GM12878 (cell line): ENCODE measurements around the gene MAPK1. TPM values are rescaled to one million over a fixed set of nuclear protein-coding genes. Genes with fewer than 3 reads are reported as not detected.

Source experiments
- ATAC-seq: fragments of 200-7000 bp; cut with Tn5 transposase; 3 replicates; pipeline ENCODE4 v1.9.1; 2020; ENCODE audit warnings: mild to moderate bottlenecking, moderate library complexity
- BruUV-seq: library from RNA; stranded (reverse); fragments of 400-500 nt; replicated peaks from 2 replicates; lab custom pipeline; 2021; lab: Mats Ljungman, UMichigan
- CTCF ChIA-PET: fragments of 300-600 bp; sonication (Branson Sonifier 250); formaldehyde crosslinking; extraction: SDS; loops from one replicate; lab custom pipeline; 2021; ENCODE audit warnings: inconsistent platforms; lab: Yijun Ruan, JAX
- POLR2A ChIA-PET: fragments of 350-600 bp; formaldehyde crosslinking; extraction: SDS; loops from one replicate; lab custom pipeline; 2021; ENCODE audit warnings: inconsistent platforms; lab: Charles Lee
- RAD21 ChIA-PET: fragments of 300-600 bp; sonication (Branson Sonifier 250); formaldehyde crosslinking; loops from one replicate; lab custom pipeline; 2023; ENCODE audit warnings: antibody characterized with exemption; ENCODE audit not compliant: unreplicated experiment; lab: Charles Lee
- SMC1A ChIA-PET: fragments of 300-600 bp; sonication (Branson Sonifier 250); formaldehyde crosslinking; loops from one replicate; lab custom pipeline; 2023; ENCODE audit not compliant: unreplicated experiment, uncharacterized antibody; lab: Charles Lee
- DNase-seq: peaks from one replicate; pipeline ENCODE4 v3.0.0-alpha.2; 2011; ENCODE audit warnings: low read depth, low spot score
- FAIRE-seq: peaks from 3 replicates; lab custom pipeline; 2011; peaks lifted over from hg19 to GRCh38; lab: Jason Lieb, UNC
- H2AFZ ChIP-seq: 2 replicates; pipeline ENCODE4 v1.6.0; 2011; ENCODE audit warnings: low read depth, low read length, control low read depth; ENCODE audit not compliant: control insufficient read depth
- H3K27ac ChIP-seq: 2 replicates; pipeline ENCODE4 v1.5.1; 2011; ENCODE audit warnings: control low read depth; ENCODE audit not compliant: control insufficient read depth, insufficient read depth
- H3K27me3 ChIP-seq, 2 experiments: replicated peaks in 1 of 2; 2 replicates each; pipeline versions ENCODE4 v1.6.0 to v1.6.1; 2011; ENCODE audit warnings: low read length in 1 of 2; ENCODE audit not compliant: control insufficient read depth in 2 of 2, insufficient read depth in 2 of 2
- H3K36me3 ChIP-seq, 2 experiments: 2 replicates each; pipeline ENCODE4 v1.5.1; 2011; ENCODE audit warnings: low read length in 1 of 2; ENCODE audit not compliant: control insufficient read depth in 2 of 2, insufficient read depth in 2 of 2
- H3K4me1 ChIP-seq: 2 replicates; pipeline ENCODE4 v1.6.1; 2011; ENCODE audit warnings: mild to moderate bottlenecking, low read length, moderate library complexity, mixed read lengths; ENCODE audit not compliant: control insufficient read depth, insufficient read depth
- H3K4me2 ChIP-seq: 2 replicates; pipeline ENCODE4 v1.6.0; 2011; ENCODE audit warnings: control low read depth; ENCODE audit not compliant: control insufficient read depth, insufficient read depth
- H3K4me3 ChIP-seq: fragments of 200-600 bp; sonication (generic); 2 replicates; pipeline ENCODE4 v1.5.1; 2016
- H3K79me2 ChIP-seq: 2 replicates; pipeline ENCODE4 v1.6.0; 2011; ENCODE audit warnings: low read length; ENCODE audit not compliant: control insufficient read depth, insufficient read depth
- H3K9ac ChIP-seq: 2 replicates; pipeline ENCODE4 v1.8.0; 2011; ENCODE audit warnings: low read length, control low read depth, mixed read lengths; ENCODE audit not compliant: control insufficient read depth, insufficient read depth
- H3K9me3 ChIP-seq: replicated peaks from 3 replicates; pipeline ENCODE4 v1.5.1; 2011; ENCODE audit warnings: mild to moderate bottlenecking, low read length; ENCODE audit not compliant: control insufficient read depth, insufficient read depth
- H4K20me1 ChIP-seq: 2 replicates; pipeline ENCODE4 v1.6.0; 2011; ENCODE audit not compliant: control insufficient read depth, insufficient read depth
- MEF2B ChIP-seq: fragments of 450-650 bp; IDR thresholded peaks from 2 replicates; pipeline ENCODE4 v1.6.1; 2018; ENCODE audit warnings: mild to moderate bottlenecking, moderate library complexity; ENCODE audit not compliant: partially characterized antibody, poor library complexity, severe bottlenecking
- NBN ChIP-seq: fragments of 450-650 bp; IDR thresholded peaks from 2 replicates; pipeline ENCODE4 v1.6.1; 2016
- POLR2AphosphoS2 ChIP-seq: IDR thresholded peaks from 2 replicates; pipeline ENCODE4 v1.6.1; 2011; ENCODE audit warnings: low read depth, mild to moderate bottlenecking, low read length, improper control_type of control experiment, moderate library complexity
- RUNX3 ChIP-seq: IDR thresholded peaks from 2 replicates; pipeline ENCODE4 v1.6.1; 2012; ENCODE audit warnings: low read length, inconsistent platforms
- WGBS: methylation state at CpG from one replicate; pipeline ENCODE4 v1.1.6; 2016; ENCODE audit warnings: low lambda C conversion rate; ENCODE audit not compliant: insufficient replicate concordance, insufficient coverage; ENCODE audit errors: missing lambda C conversion rate; 5-methylcytosine and 5-hydroxymethylcytosine counted together
- in situ Hi-C: fragments of 300-500 bp; cut with MboI; formaldehyde crosslinking; loops from 9 replicates; pipeline ENCODE4 v1.14.3; 2018; ENCODE audit warnings: mixed read lengths
- intact Hi-C: fragments of 100-400 bp; cut with micrococcal nuclease; formaldehyde crosslinking; loops from one replicate; pipeline ENCODE4 v1.14.2; 2022; ENCODE audit not compliant: unreplicated experiment
- polyA plus RNA-seq, 11 experiments: library from polyadenylated mRNA; depleted of rRNA in 4 of 11; unstranded in 6 of 11; stranded (reverse) in 5 of 11; fragments of >200 nt; fragmentation: Nextera tagmentation in 4 of 11; fragmentation: Illumina TruSeq in 1 of 11; extraction: Ambion mirVana in 4 of 11; extraction: Trizol in 1 of 11; gene quantifications; 1 replicate in 1 of 11; 2 replicates in 10 of 11; pipeline versions ENCODE4 v1.2.1 to v1.2.3, GENCODE V29; 2011 to 2016; ENCODE audit warnings: inconsistent platforms in 2 of 11, missing spikeins in 2 of 11, low read depth in 1 of 11
- total RNA-seq, 4 experiments: library from RNA; depleted of rRNA in 3 of 4; stranded (reverse); fragments of >200 nt in 3 of 4; fragmentation: Illumina TruSeq in 1 of 4; extraction: Trizol in 1 of 4; gene quantifications; 2 replicates each; pipeline versions ENCODE4 v1.2.1 to v1.2.3, GENCODE V29; 2013 to 2021
- TF ChIP-seq, protein P1 (sequence below): fragments of 450-650 bp; IDR thresholded peaks from 2 replicates; pipeline ENCODE4 v1.6.1; 2018; ENCODE audit warnings: mild to moderate bottlenecking, low read depth, moderate library complexity; ENCODE audit not compliant: partially characterized antibody
- TF ChIP-seq, protein P2 (sequence below): fragments of 450-650 bp; IDR thresholded peaks from 2 replicates; pipeline ENCODE4 v1.6.1; 2016; ENCODE audit warnings: mild to moderate bottlenecking
- TF ChIP-seq, protein P3 (sequence below): fragments of 450-650 bp; IDR thresholded peaks from 2 replicates; pipeline ENCODE4 v1.6.1; 2017; ENCODE audit warnings: low read depth, mild to moderate bottlenecking, moderate library complexity

Gene MAPK1
- total and polyA plus RNA-seq, 10 of the 15 experiments (the other 5 are each of a cell fraction or from before 2014, with no cell fraction given), result 7.0 to 123 (median 58.4) TPM

DNA sequence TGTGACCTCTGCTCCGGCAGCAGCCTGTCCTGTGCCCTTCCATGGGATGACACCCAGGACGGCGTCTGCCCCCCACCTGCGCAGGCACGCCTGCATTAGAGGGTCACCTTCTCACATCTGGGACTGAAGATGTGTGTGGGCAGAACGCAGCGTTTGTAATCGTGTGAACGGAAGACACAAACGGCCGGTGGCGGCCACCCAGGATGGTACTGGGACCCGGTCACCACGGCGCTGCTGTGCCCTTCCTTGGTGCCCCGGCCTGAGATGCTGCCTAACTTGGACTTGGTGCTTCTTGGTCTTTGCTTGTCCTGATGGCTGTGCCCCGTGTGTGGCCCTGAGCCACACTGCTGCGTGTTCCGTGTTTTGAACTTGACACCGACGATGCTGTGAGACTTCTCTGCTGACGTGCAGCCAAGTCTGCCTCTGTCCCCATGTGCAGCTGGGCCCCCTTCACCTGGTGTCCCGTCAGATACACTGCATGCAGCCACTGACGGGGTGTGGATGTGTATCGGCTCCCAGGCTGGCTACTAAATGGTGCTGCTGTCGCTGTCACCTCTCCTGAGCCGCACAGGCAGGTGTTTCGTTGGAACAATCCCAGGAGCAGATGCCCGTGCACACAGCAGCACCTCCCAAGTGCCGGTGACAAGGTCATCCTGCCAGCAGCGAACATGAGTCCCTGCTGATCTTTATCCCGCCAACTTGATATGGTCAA is 153.2 kb downstream of the MAPK1 start (continued):
- TF ChIP-seq, protein P1, sequence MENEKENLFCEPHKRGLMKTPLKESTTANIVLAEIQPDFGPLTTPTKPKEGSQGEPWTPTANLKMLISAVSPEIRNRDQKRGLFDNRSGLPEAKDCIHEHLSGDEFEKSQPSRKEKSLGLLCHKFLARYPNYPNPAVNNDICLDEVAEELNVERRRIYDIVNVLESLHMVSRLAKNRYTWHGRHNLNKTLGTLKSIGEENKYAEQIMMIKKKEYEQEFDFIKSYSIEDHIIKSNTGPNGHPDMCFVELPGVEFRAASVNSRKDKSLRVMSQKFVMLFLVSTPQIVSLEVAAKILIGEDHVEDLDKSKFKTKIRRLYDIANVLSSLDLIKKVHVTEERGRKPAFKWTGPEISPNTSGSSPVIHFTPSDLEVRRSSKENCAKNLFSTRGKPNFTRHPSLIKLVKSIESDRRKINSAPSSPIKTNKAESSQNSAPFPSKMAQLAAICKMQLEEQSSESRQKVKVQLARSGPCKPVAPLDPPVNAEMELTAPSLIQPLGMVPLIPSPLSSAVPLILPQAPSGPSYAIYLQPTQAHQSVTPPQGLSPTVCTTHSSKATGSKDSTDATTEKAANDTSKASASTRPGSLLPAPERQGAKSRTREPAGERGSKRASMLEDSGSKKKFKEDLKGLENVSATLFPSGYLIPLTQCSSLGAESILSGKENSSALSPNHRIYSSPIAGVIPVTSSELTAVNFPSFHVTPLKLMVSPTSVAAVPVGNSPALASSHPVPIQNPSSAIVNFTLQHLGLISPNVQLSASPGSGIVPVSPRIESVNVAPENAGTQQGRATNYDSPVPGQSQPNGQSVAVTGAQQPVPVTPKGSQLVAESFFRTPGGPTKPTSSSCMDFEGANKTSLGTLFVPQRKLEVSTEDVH, result no peak
- TF ChIP-seq, protein P2, sequence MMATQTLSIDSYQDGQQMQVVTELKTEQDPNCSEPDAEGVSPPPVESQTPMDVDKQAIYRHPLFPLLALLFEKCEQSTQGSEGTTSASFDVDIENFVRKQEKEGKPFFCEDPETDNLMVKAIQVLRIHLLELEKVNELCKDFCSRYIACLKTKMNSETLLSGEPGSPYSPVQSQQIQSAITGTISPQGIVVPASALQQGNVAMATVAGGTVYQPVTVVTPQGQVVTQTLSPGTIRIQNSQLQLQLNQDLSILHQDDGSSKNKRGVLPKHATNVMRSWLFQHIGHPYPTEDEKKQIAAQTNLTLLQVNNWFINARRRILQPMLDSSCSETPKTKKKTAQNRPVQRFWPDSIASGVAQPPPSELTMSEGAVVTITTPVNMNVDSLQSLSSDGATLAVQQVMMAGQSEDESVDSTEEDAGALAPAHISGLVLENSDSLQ, result no peak
- no peak for TF ChIP-seq POLR2AphosphoS2

DNA sequence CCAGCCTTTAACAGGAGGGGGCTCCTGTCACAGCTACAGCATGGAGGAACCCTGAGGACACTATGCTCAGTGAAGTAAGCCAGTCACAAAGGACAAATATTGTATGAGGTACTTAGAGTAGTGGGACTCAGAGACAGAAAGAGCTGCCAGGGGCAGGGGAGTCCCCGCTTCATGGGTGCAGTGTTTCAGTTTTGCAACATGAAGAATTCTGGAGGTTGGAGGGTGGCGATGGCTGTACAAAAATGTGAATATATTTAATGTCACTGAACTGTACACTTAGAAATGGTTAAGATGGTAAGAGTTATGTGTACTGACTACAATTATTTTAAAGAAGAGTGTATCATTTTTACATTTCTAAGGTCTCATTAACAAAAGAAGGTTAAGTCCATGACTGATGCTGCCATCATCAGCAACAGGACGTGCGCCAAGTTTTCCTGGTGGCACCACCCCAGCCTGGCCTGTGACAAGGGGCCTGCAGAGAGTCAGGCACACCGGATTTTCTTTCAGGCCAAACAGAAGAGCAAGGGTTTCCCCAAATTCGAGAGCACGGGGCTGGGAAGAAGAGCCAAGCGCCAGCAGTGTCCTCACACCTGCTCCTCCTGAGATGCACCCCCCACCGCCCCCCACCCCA is 153.9 kb downstream of the MAPK1 start:
- FAIRE-seq (no peak), DNase-seq (peak; percentile 25), ATAC-seq (peak; percentile 82)
- 27% methylated on average over 9 of the region's 9 CpGs for WGBS
- Histone ChIP-seq H3K79me2 (no peaks in the 10 kb centered on the region), H3K27ac (no peak overlapping the region), H4K20me1 (no peaks in the 10 kb centered on the region), H3K9me3 (no peaks in the 10 kb centered on the region), H3K4me2 (no peak overlapping the region), H3K4me1 (no peaks in the 10 kb centered on the region), H3K9ac (no peak overlapping the region), H2AFZ (peak overlapping the region; percentile 29), H3K27me3 (no peaks in the 10 kb centered on the region), H3K36me3 (no peaks in the 10 kb centered on the region), H3K4me3 (no peak overlapping the region)
- ChIA-PET RAD21 (interaction anchor here (0.5 to 2.3 kb wide), 10 partner anchors 13 to 239 kb away, joined by 3 to 13 read pairs (median 4); partner anchors contain the start of gene PPM1F), POLR2A (interaction anchor here (1.0 kb wide), 1 partner anchor 46 kb away, joined by 3 read pairs; no protein-coding TSS in a partner anchor), CTCF (interaction anchor here (0.5 to 4.6 kb wide), 16 partner anchors 13 to 1243 kb away, joined by 3 to 36 read pairs (median 3); no protein-coding TSS in a partner anchor), SMC1A (interaction anchor here (0.6 to 2.2 kb wide), 9 partner anchors 15 to 239 kb away, joined by 3 to 12 read pairs (median 4); partner anchors contain the start of gene PPM1F)
- in situ Hi-C loops (loop anchor here (5.0 to 25.0 kb wide), 2 partner anchors 234 to 1199 kb away; no protein-coding TSS in a partner anchor), intact Hi-C loops (loop anchor here (1.0 kb wide), 1 partner anchor 225 kb away; no protein-coding TSS in a partner anchor)
- TF ChIP-seq MEF2B (peak; percentile 6), NBN (peak; percentile 12; the same call in 1 of the 2 replicates), RUNX3 (no peak)
- TF ChIP-seq, protein P3, sequence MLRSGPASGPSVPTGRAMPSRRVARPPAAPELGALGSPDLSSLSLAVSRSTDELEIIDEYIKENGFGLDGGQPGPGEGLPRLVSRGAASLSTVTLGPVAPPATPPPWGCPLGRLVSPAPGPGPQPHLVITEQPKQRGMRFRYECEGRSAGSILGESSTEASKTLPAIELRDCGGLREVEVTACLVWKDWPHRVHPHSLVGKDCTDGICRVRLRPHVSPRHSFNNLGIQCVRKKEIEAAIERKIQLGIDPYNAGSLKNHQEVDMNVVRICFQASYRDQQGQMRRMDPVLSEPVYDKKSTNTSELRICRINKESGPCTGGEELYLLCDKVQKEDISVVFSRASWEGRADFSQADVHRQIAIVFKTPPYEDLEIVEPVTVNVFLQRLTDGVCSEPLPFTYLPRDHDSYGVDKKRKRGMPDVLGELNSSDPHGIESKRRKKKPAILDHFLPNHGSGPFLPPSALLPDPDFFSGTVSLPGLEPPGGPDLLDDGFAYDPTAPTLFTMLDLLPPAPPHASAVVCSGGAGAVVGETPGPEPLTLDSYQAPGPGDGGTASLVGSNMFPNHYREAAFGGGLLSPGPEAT, result peak; percentile 28; the same call in 1 of the 2 replicates
- BruUV-seq, result no TSS peak
